Activated naive CD8-positive, alpha-beta T cell treated with anti-CD3 and anti-CD28 coated beads, Interleukin-2, amount 50 U/mL, for 16 hours (primary cell): ENCODE data around the gene ATP5MG.
A peak's percentile ranks its signal among the peaks of the same experiment; 100 is the strongest.
"Not testable (repeated sequence)": the region's sequence is repeated elsewhere in the genome, so short reads cannot be mapped to it uniquely, and the experiment has no call there.

Experiments used
- DNase-seq: peaks from one replicate; pipeline ENCODE4 v3.0.0-alpha.2; 2020; ENCODE audit warnings: low read depth, low spot score

The ATP5MG gene

DNA sequence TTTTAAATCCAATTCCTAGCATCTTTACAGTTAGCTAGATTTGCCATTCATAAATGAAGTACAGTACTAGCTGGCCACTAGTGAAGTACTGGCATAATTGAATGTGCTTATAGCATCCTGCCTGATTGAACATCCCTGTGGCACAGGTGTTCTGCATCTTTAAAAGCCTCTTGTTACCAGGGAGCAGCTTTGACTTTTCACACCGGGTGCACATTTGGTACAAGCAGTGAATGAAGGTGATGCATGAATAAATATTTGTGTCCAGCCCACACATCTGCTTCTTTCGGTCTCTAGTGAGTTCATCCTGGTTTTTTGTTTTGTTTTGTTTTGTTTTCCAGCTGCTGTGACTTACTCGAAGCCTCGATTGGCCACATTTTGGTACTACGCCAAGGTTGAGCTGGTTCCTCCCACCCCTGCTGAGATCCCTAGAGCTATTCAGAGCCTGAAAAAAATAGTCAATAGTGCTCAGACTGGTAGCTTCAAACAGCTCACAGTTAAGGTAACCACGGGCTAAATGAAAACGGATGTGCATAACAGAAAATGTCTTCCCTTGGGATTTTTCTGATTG is 5.3 kb downstream of the ATP5MG start:
- no peak for DNase-seq

DNA sequence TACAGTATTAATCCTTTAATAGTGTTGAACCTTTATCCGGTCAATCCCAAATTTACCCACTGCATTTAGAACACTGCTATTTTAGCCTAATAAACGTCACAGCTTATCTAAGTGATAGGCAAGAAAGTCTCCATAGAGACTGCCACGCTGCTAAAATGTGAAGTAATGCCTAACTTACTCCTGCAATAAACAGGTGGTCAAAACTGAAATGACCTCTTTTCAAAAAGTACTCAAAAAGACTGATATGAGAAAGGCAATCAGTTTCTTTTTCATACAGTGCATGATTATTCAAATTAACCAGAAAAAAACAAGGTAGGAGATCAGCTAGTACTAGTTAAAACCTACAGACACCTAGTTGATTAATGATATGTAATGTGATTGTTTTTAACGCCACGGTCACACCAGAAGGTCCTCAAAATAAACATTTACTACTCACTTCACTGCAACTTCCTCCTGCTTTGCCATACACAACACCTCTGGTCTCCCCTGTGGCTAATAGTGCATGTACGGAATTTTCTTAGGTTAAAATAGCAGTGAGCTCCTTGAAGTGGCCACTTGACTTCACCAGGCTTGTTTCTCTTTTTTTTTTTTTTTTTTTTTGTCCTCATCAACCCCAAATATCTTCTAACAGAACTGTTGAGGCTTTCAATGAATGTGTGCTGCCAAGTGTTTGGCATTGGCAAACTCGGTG is 8.8 kb downstream of the ATP5MG start:
- DNase-seq = no peak

DNA sequence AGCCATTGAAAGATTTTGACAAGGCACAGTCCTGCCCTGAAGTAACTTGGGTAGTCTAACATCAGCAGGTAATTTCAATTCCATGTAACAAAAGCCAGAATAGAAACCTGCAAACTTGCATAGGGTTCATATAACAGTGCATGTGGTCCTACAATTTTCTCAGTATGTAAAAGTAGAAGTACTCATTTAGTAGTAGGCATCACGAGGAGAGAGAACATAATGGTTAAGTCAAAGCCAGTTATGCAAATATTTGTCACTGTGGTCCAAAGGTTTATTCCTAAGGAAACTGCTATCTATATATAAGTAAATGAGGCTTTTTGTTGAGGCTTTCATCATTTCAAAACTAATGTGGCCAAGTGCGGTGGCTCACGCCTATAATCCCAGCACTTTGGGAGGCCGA is 10.1 kb downstream of the ATP5MG start:
- DNase-seq = no peak

DNA sequence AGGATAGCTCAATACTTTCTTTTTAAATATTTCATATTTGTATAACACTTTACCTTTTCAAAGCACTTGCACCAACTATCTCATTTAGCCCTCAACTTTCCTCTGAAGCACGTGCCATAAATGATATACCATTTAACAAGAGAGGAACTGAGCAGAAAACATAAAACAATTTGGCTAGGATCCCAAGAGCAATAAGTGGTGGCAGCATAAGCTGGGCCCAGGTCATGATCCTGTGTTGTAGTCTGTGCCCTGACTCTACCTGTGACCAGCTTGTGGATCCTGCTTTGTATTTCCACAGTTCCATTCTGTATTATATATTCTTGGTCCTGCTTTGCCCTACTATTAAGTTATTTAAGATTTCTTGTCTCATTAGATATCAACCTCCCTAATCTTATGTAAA is 11.5 kb downstream of the ATP5MG start:
- no peak for DNase-seq

DNA sequence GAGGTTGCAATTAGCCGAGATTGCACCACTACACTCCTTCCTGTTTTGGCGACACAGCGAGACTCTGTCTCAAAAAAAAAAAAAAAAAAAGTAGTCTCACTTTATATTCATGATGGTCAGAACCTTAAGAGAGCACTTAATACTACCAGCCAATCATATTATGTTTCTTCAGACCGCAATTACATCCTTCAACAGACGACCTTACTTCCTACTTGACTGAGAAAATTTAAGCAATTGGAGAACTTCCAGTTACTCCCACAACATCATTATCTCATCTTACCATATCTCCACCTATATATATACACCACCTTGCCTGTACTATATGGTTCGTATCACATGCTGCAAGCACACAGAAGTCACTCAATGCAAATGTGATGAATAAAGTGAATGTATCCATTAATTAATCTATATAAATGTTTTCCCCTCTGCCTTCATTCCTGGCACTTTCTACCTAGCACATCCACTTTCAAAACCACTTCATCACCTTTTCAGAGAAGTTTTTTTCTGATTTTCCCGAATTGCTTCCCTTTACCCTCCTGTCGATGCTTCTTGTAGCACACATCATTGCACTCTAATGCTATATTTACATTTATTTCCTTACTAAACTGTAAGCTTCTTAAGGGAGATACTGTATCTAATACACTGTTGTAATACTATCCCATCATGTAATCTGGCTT is 13.8 kb downstream of the ATP5MG start:
- no peak for DNase-seq

DNA sequence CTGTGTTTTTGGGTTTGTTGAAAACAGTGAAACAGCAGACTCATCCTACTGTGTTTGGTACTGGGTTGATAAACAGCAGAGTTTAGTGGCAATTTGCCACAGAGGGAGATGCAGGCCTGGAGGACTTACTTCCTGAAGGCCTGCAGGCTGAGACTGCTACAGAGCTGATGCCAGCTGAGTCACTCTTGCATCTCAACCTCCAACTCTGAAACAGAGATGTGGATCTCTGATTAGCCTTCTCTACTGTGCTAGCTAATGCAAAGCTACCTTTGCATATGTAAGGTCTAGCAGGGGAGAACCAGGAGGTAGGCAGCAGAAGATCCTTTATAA is 14.3 kb downstream of the ATP5MG start:
- no peak for DNase-seq

DNA sequence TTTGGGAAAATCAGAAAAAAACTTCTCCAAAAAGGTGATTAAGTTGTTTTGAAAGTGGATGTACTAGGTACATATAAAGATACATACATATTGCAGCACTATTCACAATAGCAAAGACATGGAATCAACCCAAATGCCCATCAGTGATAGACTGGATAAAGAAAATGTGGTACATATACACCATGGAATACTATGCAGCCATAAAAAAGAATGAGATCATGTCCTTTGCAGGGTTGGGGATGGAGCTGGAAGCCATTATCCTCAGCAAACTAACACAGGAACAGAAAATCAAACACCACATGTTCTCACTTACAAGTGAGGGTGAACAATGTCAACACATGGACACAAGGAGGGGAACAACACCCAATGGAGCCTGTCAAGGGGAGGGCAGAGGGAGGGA is 15.5 kb downstream of the ATP5MG start:
- not testable (repeated sequence) for DNase-seq

DNA sequence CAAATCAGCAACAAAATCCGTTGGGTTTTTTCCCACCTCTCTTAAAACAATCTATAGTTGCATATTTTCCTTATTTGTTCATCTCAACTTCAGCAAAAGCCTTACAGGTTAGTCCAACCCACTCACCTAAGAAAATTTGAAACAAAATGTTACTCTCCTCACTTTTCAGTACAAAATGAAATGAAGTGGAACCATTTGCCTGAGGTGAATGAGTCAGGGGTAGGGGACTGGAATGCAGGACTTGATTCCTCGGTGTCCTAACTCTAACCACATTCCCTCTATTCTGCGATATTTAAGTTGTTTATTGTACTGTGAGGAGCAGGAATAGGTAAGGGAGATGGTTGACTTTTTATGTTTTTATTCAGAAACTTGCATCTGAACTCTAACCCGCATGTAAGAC is 16.4 kb downstream of the ATP5MG start:
- DNase-seq = no peak

DNA sequence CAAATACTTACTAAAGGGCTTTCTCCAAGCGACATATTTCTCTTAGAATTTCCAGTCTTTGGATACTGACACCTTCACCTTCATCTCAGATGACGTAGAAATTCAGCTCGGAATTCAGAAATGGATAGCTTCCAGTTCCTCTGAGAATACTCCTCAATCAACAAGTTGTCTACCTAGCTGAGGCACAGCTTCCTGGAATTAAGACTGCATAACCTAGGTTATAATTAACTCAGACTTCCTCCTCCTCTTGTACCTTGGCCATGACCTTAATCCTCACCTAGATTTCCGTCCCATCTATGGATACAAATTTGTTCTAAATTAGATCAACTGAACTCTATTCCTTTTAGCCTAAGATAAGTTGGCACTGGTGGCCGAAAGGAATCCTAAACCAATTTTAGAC is 17.4 kb downstream of the ATP5MG start:
- no peak for DNase-seq

DNA sequence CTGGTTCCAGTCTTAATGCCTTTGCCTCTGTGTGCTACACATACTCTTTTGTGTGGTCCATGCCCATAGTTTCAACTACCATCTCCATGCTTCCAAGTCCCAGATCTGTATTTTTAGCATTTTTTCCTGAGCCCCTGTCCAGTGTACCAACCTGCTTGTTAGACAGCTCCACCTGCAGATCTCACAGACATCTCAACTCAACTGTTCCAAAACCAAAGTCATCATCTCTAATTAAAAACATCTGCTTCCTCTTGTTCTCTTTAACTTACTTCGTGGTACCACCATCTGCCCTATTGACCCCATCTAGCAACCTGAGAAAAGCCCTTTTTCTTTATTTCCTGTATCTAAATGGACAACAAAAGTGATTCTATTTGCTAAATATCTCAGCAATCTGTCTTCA is 26.3 kb downstream of the ATP5MG start:
- no peak for DNase-seq

DNA sequence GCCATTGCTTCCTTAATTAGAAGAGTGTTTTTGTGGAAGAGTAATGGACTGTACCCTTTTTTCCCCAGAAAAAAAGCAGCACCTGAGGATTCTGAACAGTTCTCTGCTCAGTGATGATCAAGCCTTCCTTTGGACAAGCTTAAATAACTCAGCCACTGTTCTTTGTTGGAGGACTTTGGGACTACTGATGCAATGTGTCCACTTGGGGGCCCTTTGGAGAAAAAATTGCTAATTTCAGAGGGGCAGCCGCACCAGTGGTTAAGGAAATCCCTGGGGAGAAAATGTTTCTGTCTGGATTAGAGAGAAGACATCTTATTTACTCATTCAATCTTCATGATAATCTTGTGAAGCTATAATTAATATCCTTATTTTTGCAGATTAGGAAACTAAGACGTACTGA is 29.6 kb downstream of the ATP5MG start:
- DNase-seq = no peak

DNA sequence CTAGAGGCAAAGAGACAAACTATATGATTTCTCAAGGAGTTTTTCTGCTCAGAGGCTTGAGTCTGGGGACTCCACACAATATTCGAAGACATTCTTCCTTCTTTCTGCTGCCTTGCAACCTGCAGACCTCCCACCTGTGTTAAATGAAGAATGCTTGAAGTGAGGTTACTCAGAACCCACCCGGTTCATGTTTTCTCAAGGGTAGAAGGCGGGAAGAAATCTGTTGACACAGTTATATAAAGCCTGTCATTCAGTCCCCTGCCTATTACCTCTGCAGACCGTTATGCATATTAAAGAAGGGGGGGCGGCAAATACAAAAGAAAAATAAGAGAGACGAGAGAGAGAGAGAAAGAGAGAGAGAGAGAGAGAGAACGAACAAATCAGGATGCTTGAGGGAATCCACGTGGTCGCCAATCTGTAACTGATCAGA is 32.7 kb downstream of the ATP5MG start:
- no peak for DNase-seq

DNA sequence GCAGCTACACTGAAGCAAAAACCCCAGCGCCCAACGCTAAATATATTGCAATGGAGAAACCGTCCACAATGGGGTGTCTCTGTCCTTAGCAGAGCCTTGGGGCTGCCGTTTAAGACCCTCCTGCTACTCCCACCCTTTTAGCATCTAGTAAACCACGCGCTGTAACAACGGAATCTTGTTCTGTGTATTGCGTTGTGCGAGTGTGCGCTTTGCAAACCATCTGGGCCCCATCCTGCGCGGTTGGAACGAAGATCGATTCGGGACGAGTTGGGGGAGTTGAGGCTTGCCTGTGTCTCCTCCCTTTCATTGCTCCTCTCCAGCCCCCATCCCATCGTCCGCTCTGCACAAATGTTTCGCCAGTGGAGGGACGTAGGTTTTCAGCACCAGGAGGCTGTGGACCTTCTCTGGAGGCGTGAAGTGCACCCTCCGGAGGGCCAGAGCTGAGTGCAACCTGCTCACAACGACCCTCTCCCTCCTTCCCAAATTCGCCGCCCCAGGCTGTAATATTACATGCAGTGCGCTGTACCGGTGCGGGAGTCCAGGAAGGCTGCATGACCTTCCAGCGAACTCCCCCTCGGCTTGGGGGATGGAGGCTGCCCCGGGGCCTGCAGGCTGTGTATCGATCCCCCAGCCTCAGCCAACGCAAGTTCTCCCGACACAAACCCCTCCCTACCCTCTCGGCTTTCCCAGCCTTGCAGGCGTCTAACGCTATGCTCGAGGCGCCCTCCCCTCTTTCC is 33.3 kb downstream of the ATP5MG start:
- no peak for DNase-seq

DNA sequence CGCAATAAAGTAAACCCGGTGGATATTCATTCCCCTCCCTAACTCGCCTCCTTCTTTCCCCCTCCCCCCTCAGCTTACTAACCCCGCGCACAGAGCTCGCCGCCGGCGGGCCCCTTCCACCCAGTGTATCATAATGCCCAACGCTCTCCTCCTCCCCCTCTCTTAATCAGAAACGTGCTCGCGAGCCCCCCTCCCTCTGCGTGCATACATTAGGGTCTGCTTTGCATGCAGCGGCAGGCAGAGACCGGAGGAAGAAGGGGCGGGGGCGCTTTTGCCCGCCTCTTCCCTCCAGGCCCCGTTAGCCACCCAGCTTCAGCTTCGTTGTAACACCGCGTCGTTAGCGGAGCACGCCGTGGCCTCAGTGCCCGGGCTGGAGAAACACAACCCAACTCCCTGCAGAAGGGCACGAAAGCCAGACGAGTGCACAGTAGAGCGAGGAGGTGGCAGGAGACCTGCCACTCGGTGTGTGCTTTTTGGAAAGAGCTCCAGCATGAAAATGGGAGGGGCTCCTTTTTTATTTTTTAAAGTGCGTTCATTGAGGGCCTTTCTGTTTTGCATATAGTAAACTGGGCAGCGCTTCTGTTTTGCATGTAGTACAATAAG is 34.0 kb downstream of the ATP5MG start:
- no peak for DNase-seq

DNA sequence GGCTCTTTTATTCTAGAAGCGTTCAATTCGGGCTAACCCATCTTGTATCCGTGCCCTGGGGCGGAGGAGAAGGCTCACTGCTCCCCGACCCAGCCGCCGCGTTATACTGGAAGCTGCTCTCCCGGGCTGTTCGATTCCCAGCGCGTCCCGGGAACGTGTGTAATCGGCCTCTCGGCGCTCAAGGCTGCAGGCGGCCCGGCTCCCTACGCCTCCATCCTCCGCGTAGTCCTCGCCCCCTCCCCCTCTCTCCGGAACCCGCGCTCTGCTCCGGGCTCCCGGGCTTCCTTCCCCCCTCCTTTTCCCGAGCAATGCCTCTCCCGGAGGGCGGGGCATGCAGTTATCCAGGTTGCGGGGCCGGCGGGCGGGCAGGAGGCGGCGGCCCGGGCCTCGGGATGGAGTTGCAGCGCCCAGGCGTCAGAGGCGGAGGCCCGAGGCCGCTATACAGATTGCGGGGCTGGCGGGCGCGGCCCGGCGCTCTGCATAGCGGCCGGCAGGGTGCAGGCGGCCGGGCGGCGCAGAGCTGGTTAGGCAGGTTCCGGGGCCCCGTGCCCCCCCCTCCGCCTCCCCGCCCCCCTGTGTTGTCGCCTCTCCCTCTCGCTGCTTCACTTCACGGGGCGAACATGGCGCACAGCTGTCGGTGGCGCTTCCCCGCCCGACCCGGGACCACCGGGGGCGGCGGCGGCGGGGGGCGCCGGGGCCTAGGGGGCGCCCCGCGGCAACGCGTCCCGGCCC is 34.7 kb downstream of the ATP5MG start, which contains the start of gene KMT2A:
Gene KMT2A (plus strand): TSS at position 600 of the 732 bp plus-strand sequence. CDS start 21 bp downstream, at position 621.
- DNase-seq = peak; percentile 80

DNA sequence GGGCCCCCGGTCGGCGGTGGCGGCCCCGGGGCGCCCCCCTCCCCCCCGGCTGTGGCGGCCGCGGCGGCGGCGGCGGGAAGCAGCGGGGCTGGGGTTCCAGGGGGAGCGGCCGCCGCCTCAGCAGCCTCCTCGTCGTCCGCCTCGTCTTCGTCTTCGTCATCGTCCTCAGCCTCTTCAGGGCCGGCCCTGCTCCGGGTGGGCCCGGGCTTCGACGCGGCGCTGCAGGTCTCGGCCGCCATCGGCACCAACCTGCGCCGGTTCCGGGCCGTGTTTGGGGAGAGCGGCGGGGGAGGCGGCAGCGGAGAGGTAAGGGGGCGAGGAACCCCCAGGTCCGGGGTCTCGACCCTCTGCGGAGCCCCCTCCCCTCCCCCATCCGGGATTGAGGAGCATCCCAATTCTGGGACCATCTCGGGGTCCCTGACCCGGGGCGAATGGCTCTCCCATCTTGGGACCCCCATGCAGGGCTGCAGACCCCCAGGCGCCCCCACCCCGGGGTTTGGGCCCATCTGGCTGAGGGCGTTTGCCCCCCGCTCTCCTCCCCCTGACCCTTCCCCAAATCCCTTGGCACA is 35.3 kb downstream of the ATP5MG start:
- no peak for DNase-seq

DNA sequence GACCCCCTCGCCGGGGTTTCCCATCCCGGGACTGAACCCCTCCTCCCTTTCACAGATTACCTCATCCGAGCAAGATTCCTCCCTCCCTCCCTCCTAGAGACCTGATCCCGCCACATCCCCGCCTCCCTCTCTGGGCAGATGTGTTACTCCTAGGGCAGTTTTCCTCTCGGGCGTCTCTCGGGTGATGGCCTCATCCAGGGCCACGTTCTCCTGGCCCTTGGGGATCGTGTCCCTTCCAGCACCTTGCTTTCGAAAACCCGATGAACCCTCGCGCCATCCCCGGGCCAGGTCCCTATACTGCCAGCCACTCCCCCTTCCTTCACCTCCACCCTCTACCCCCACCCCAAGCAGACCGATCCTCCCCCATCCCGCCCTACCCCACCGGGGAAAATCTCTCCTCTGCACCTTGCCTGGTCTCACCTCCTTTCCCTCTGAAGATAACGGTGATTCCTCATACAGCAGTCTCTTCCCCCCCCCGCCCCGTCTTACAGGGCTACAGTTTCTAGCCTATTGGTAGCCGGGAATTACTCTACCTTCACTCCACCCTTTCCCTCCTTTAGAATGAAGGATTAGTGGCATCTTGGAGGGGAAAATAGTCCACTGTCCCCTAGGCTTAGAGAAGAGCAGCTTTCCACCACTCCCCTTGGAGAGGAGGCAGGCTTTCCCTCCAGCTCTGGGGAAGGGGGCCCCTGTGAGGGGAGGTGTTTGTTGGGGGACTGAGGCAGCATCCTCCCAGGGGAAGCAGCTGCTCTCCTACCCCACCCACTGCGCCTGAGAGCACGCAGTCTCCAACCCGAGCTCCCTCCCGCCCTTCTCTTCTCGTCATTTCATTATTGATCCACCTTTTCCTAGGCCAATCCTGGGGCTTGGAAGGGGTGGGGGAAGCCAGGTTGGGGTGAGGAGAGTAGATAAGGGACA is 36.1 kb downstream of the ATP5MG start:
- no peak for DNase-seq

DNA sequence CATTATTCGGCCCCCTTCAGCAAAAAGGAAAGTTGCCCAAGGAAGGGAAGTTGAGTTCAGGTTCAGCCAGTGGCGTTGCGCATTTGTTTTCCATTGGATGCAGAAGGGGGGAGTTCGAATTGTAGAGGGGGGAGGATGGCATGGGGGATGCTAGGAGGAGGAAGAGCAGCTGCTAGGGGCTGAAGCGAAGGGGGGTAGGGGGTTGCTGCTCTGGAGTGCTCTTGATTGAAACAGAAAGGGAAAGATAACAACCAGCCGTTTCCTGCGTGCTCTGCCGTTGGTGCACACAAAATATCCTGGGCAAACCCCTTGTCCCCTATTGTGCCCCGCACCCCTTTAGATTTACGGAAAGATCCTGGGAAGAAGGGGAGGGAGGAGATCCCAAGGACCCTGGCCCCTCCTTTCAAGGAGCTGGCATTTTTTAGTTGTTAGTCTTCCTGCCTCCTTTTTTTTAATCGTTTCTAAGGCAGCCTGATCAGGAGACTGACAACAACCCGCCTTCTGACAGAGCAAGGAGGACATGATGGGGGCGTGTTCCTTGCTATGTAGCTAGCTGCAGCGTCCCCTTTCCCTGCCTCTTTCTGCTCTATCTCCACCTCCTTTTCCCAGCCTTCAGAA is 37.0 kb downstream of the ATP5MG start:
- DNase-seq = no peak

DNA sequence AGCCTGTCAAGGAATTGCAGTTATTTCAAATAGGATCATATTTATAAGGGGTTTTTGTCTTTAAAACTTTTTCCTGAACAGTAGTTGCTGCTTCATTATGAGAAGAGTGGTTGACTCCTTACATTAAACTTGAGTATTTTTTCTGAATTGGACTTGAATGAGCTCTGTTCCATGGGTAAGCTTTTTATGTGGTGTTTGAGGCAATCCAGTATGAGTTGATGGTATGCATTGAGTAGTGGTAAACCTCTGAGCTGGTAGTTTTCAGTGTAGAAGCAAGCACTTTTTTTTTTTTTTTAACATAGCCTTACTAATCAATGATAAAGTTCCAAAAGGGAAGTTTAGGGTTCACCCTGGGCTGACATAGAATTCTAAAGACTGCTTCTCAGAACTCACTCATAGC is 38.2 kb downstream of the ATP5MG start:
- no peak for DNase-seq
